Smooth muscle cell (in vitro differentiated cells): ENCODE measurements around the gene PMEPA1. TPM values are rescaled to one million over a fixed set of nuclear protein-coding genes. Genes with fewer than 3 reads are reported as not detected.

ENCODE experiments used
- DNase-seq: peaks from one replicate; lab custom pipeline; 2025; ENCODE audit not compliant: unreplicated experiment; lab: John Stamatoyannopoulos, UW
- H2AFZ ChIP-seq: fragments of 200-600 bp; sonication (generic); 2 replicates; pipeline ENCODE4 v1.6.0; 2016; ENCODE audit warnings: antibody characterized with exemption, low read depth, mild to moderate bottlenecking
- H3F3A ChIP-seq: fragments of 200-600 bp; sonication (generic); 2 replicates; pipeline ENCODE4 v1.6.0; 2017; ENCODE audit warnings: antibody characterized with exemption, low read depth
- H3K27ac ChIP-seq: fragments of 200-600 bp; sonication (generic); 2 replicates; pipeline ENCODE4 v1.5.1; 2016; ENCODE audit warnings: low read depth, mild to moderate bottlenecking
- H3K27me3 ChIP-seq: fragments of 200-600 bp; sonication (generic); 2 replicates; pipeline ENCODE4 v1.6.1; 2016; ENCODE audit warnings: low read depth, mild to moderate bottlenecking
- H3K36me3 ChIP-seq: fragments of 200-600 bp; sonication (generic); 2 replicates; pipeline ENCODE4 v1.5.1; 2016; ENCODE audit warnings: low read depth
- H3K4me1 ChIP-seq: fragments of 200-600 bp; sonication (generic); 2 replicates; pipeline ENCODE4 v1.5.1; 2016; ENCODE audit warnings: low read depth
- H3K4me2 ChIP-seq: fragments of 200-600 bp; sonication (generic); 2 replicates; pipeline ENCODE4 v1.6.0; 2016; ENCODE audit warnings: mild to moderate bottlenecking
- H3K4me3 ChIP-seq: fragments of 200-600 bp; sonication (generic); 2 replicates; pipeline ENCODE4 v1.5.1; 2016; ENCODE audit warnings: mild to moderate bottlenecking
- H3K79me2 ChIP-seq: fragments of 200-600 bp; sonication (generic); 2 replicates; pipeline ENCODE4 v1.6.0; 2016; ENCODE audit warnings: low read depth, mild to moderate bottlenecking
- H3K9ac ChIP-seq: fragments of 200-600 bp; sonication (generic); 2 replicates; pipeline ENCODE4 v1.6.0; 2016; ENCODE audit warnings: low read depth
- H3K9me3 ChIP-seq: fragments of 200-600 bp; sonication (generic); replicated peaks from 2 replicates; pipeline ENCODE4 v1.5.1; 2016; ENCODE audit warnings: low read depth
- H4K20me1 ChIP-seq: fragments of 200-600 bp; sonication (generic); 2 replicates; pipeline ENCODE4 v1.6.0; 2016; ENCODE audit warnings: low read depth
- WGBS: methylation state at CpG from one replicate; pipeline ENCODE4 v1.1.7; 2016; ENCODE audit warnings: low lambda C conversion rate; 5-methylcytosine and 5-hydroxymethylcytosine counted together
- polyA plus RNA-seq: library from polyadenylated mRNA; unstranded; fragments of >200 nt; fragmentation: Nextera tagmentation; extraction: Ambion mirVana; gene quantifications from 2 replicates; pipeline ENCODE4 v1.2.1, GENCODE V29; 2016
- total RNA-seq: library from RNA; depleted of rRNA; stranded (reverse); fragments of >200 nt; gene quantifications from 2 replicates; pipeline ENCODE4 v1.2.3, GENCODE V29; 2014
- TF ChIP-seq, protein P1 (sequence below): fragments of 200-600 bp; sonication (generic); IDR thresholded peaks from 2 replicates; pipeline ENCODE4 v1.5.1; 2017; ENCODE audit warnings: borderline replicate concordance, mild to moderate bottlenecking, antibody characterized with exemption; ENCODE audit not compliant: insufficient read depth, poor library complexity, severe bottlenecking

PMEPA1 gene
- total and polyA plus RNA-seq, 2 experiments from 2014 or later: 37.2 to 81.9 TPM

DNA sequence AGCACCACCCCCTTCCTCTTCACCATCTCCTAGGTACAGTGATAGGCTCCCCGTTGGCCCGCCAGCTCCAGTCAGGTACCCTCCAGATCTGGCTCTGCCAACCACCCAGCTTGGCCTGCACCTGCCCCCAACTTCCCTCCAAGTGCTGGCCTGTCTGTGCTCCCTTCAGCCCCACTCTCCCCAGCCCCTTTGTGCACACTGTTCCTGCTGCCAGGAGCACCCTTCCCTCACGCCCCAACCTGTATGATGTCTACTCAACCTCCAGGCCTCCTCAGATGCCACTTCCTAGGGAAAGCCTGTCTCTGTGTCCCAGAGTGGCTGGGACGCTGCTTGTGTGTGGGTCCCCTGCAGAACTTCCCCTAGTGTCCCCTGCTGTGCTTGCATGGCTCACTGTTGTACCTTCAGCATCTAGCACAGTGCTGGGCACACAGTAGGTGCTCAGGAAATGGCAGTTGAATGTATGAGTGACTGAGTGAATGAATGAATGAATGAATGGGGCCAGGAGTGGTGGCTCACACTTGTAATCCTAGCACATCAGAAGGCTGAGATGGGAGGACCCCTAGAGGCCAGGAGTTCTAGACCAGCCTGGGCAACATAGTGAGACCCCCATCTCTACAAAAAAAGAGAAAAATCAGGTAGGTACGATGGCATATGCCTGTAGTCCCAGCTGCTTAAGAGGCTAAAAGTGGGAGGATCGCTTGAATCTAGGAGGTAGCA lies 92.6 kb downstream of the PMEPA1 start:
- Histone ChIP-seq H3K9ac (no peak overlapping the region), H3K36me3 (no peaks in the 10 kb centered on the region), H3K27me3 (peaks cover 4% of the 10 kb centered on the region), H2AFZ (no peak overlapping the region), H3K9me3 (no peaks in the 10 kb centered on the region), H3K27ac (no peak overlapping the region), H3K79me2 (no peaks in the 10 kb centered on the region), H4K20me1 (no peaks in the 10 kb centered on the region), H3K4me2 (no peak overlapping the region), H3K4me1 (no peaks in the 10 kb centered on the region), H3K4me3 (no peak overlapping the region), H3F3A (no peaks in the 10 kb centered on the region)
- DNase-seq: no peak
- TF ChIP-seq, protein P1, sequence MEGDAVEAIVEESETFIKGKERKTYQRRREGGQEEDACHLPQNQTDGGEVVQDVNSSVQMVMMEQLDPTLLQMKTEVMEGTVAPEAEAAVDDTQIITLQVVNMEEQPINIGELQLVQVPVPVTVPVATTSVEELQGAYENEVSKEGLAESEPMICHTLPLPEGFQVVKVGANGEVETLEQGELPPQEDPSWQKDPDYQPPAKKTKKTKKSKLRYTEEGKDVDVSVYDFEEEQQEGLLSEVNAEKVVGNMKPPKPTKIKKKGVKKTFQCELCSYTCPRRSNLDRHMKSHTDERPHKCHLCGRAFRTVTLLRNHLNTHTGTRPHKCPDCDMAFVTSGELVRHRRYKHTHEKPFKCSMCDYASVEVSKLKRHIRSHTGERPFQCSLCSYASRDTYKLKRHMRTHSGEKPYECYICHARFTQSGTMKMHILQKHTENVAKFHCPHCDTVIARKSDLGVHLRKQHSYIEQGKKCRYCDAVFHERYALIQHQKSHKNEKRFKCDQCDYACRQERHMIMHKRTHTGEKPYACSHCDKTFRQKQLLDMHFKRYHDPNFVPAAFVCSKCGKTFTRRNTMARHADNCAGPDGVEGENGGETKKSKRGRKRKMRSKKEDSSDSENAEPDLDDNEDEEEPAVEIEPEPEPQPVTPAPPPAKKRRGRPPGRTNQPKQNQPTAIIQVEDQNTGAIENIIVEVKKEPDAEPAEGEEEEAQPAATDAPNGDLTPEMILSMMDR: no peak
- WGBS: 85% methylated on average over 6 of the region's 6 CpGs

DNA sequence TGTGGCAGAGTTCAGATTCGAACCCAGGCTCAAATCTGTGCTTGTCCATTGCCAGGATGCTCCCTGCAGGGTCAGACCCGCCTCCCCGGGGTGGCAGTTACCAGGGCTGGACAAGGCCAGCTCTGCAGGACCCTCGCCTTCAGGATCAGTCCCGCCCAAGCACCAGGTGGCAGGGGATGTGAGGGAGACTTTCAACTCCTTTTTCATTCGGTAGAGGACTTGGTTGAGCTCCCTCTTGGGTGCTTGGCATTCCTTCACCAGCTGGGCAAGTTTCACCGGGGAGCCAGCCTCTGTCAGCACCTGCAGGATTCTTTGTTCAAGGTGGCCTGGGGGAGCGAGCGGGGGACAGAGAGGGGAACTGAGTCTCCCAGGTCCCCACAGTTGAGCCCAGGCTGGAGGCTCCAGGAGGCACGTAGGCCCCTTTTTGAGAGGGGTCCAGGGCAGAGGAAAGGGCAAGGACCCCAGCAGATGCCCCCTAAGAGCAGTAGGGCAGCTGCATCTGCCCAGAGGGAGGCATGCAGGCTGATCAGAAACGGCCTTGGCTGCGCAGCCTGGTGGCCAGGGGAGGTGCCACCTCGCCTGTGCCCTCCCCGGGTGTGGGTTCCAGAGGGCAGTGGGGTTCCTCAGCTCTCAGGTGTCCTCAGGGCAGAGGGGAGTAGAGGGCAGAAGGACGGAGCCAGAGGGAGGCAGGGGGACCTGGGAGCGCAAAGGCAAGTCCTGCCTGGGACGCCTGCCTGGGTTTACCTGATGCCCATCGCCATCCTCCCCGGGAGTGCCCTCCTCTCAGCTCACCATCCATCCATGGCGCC lies 93.5 kb downstream of the PMEPA1 start:
- H3K4me1 ChIP-seq: no peaks in the 10 kb centered on the region
- H4K20me1 ChIP-seq: no peaks in the 10 kb centered on the region
- no peak overlapping the region for H3K9ac ChIP-seq
- H3K4me2 ChIP-seq: no peak overlapping the region
- DNase-seq: no peak
- TF ChIP-seq, protein P1: no peak
- peaks cover 4% of the 10 kb centered on the region for H3K27me3 ChIP-seq
- H3K27ac ChIP-seq: no peak overlapping the region
- H3K79me2 ChIP-seq: no peaks in the 10 kb centered on the region
- no peaks in the 10 kb centered on the region for H3F3A ChIP-seq
- 88% methylated on average over 18 of the region's 20 CpGs for WGBS
- H3K4me3 ChIP-seq: no peak overlapping the region
- H2AFZ ChIP-seq: no peak overlapping the region
- H3K9me3 ChIP-seq: no peaks in the 10 kb centered on the region
- H3K36me3 ChIP-seq: no peaks in the 10 kb centered on the region

DNA sequence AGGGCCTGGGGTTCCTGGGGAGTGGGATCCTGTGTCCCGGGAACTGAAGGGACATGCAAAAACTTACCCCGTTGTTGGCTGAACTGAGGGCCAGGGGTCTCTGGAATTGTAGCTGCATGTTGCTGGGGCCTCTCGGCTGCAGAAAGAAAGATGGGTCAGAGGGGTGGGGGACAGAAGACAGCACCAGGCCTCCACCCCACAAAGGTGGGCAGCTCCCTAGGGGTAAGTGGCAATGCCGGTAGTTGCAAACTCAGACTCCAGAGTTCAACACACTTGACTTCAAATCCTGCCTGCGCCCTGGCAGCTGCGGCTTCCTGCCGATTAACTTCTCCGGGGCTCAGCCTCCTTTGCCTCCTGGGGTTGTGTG lies 94.4 kb downstream of the PMEPA1 start:
- WGBS: 81% methylated on average over 8 of the region's 8 CpGs
- Histone ChIP-seq H3K4me1 (no peaks in the 10 kb centered on the region), H3K4me3 (no peak overlapping the region), H3K9me3 (no peaks in the 10 kb centered on the region), H3K27ac (no peak overlapping the region), H4K20me1 (no peaks in the 10 kb centered on the region), H3K36me3 (no peaks in the 10 kb centered on the region), H3F3A (no peaks in the 10 kb centered on the region), H3K79me2 (no peaks in the 10 kb centered on the region), H3K9ac (no peak overlapping the region), H3K4me2 (no peak overlapping the region), H2AFZ (no peak overlapping the region), H3K27me3 (peaks cover 4% of the 10 kb centered on the region)
- no peak for DNase-seq
- TF ChIP-seq, protein P1: no peak
